Vagina (tissue), 2 donors: ENCODE results near the gene FAM118B.

Source experiments
- CTCF ChIP-seq, 3 experiments: fragments of 450-650 bp in 2 of 3; fragments of 200-600 bp in 1 of 3; sonication (generic) in 1 of 3; IDR thresholded peaks; one replicate each; pipeline ENCODE4 v1.5.1; 2017 to 2019; ENCODE audit warnings: antibody characterized with exemption in 3 of 3, mild to moderate bottlenecking in 2 of 3, moderate library complexity in 2 of 3
- POLR2A ChIP-seq, 2 donors: fragments of 450-650 bp; IDR thresholded peaks; one replicate each; pipeline ENCODE4 v1.6.1; 2017; ENCODE audit warnings: antibody characterized with exemption in 2 of 2, mild to moderate bottlenecking in 2 of 2, moderate library complexity in 2 of 2
- POLR2AphosphoS5 ChIP-seq, 2 donors: sonication (generic); formaldehyde crosslinking; IDR thresholded peaks; one replicate each; pipeline ENCODE4 v1.9.0; 2017; ENCODE audit warnings: antibody characterized with exemption in 2 of 2, mild to moderate bottlenecking in 2 of 2, low read depth in 1 of 2; ENCODE audit not compliant: insufficient read depth in 1 of 2

GRCh38 chr11:126192361-126192760 is 19.2 kb upstream of the FAM118B start:
- no peak for TF ChIP-seq POLR2A (IDR thresholded peaks at IDR 0.05)
- no peak for TF ChIP-seq CTCF (IDR thresholded peaks at IDR 0.05)
- TF ChIP-seq POLR2AphosphoS5 (IDR thresholded peaks at IDR 0.05; ENCODE audit: insufficient read depth in 1 of 2, low read depth in 1 of 2) = no peak
